Endothelial cell of umbilical vein (primary cell): ENCODE data around the gene CAMSAP1.

ENCODE experiments used
- CTCF ChIP-seq, 2 donors: IDR thresholded peaks; 1 replicate in 1 of 2; 2 replicates in 1 of 2; pipeline ENCODE4 v1.5.1; 2011; ENCODE audit warnings: low read length in 2 of 2, mild to moderate bottlenecking in 2 of 2, moderate library complexity in 2 of 2, control low read depth in 1 of 2, inconsistent platforms in 1 of 2, low read depth in 1 of 2; ENCODE audit not compliant: insufficient read depth in 1 of 2; ENCODE audit errors: extremely low read depth in 1 of 2
- EZH2 ChIP-seq: IDR thresholded peaks from 2 replicates; pipeline ENCODE4 v1.6.1; 2012; ENCODE audit warnings: borderline replicate concordance, low read depth, mild to moderate bottlenecking, moderate library complexity, low read length, inconsistent platforms; ENCODE audit not compliant: severe bottlenecking
- GATA2 ChIP-seq: IDR thresholded peaks from 2 replicates; pipeline ENCODE4 v1.7.0; 2011; ENCODE audit warnings: low read depth, mild to moderate bottlenecking, moderate library complexity, mixed read lengths, low read length; ENCODE audit not compliant: insufficient read length, insufficient read depth
- JUN ChIP-seq: IDR thresholded peaks from 2 replicates; pipeline ENCODE4 v1.6.1; 2011; ENCODE audit warnings: borderline replicate concordance, low read depth; ENCODE audit not compliant: insufficient read length, insufficient read depth
- MAX ChIP-seq: IDR thresholded peaks from 2 replicates; pipeline ENCODE4 v1.6.1; 2011; ENCODE audit not compliant: insufficient read depth, insufficient read length
- POLR2A ChIP-seq: IDR thresholded peaks from 2 replicates; pipeline ENCODE4 v1.6.1; 2012; ENCODE audit warnings: low read depth, mild to moderate bottlenecking, control low read depth, low read length
- POLR2AphosphoS5 ChIP-seq: IDR thresholded peaks from 2 replicates; pipeline ENCODE4 v1.6.1; 2012; ENCODE audit warnings: low read depth, mild to moderate bottlenecking, control low read depth, low read length, moderate library complexity; ENCODE audit not compliant: insufficient read depth

- TF ChIP-seq EZH2 (no peak), CTCF (IDR thresholded peaks at IDR 0.05; ENCODE audit: extremely low read depth in 1 of 2, insufficient read depth in 1 of 2, low read depth in 1 of 2, low read length in 2 of 2) (no peak), MAX (no peak), POLR2A (no peak), POLR2AphosphoS5 (no peak), GATA2 (no peak), JUN (no peak)
Observed at GRCh38 chr9:135833864-135834263, 73.5 kb downstream of the CAMSAP1 start.
